Parathyroid adenoma (tissue), 2 donors: ENCODE data around the gene MVB12B.

Source experiments
- H2AFZ ChIP-seq: fragments of 300-600 bp; sonication (generic); one replicate; pipeline ENCODE4 v1.7.0; 2017; ENCODE audit warnings: antibody characterized with exemption, mild to moderate bottlenecking
- H3K27ac ChIP-seq: fragments of 300-600 bp; sonication (generic); one replicate; pipeline ENCODE4 v1.7.0; 2017
- H3K27me3 ChIP-seq: fragments of 300-600 bp; sonication (generic); one replicate; pipeline ENCODE4 v1.7.0; 2017; ENCODE audit warnings: low read length; ENCODE audit not compliant: control insufficient read depth, insufficient read depth
- H3K36me3 ChIP-seq: fragments of 300-600 bp; sonication (generic); one replicate; pipeline ENCODE4 v1.7.0; 2017; ENCODE audit warnings: low read length; ENCODE audit not compliant: control insufficient read depth, insufficient read depth
- H3K4me1 ChIP-seq: fragments of 300-600 bp; sonication (generic); one replicate; pipeline ENCODE4 v1.7.0; 2017; ENCODE audit warnings: control low read depth
- H3K4me2 ChIP-seq: fragments of 300-600 bp; sonication (generic); one replicate; pipeline ENCODE4 v1.7.0; 2017; ENCODE audit warnings: low read length
- H3K4me3 ChIP-seq: fragments of 300-600 bp; sonication (generic); one replicate; pipeline ENCODE4 v1.7.0; 2017; ENCODE audit warnings: low read depth, low read length
- H3K79me2 ChIP-seq: fragments of 300-600 bp; sonication (generic); one replicate; pipeline ENCODE4 v1.7.0; 2017; ENCODE audit warnings: control low read depth
- H3K9ac ChIP-seq: fragments of 300-600 bp; sonication (generic); one replicate; pipeline ENCODE4 v1.7.0; 2017; ENCODE audit warnings: mild to moderate bottlenecking
- H3K9me3 ChIP-seq: fragments of 300-600 bp; sonication (generic); one replicate; pipeline ENCODE4 v1.7.0; 2017; ENCODE audit warnings: low read length; ENCODE audit not compliant: control insufficient read depth
- TF ChIP-seq, protein P1 (sequence below): fragments of 300-600 bp; sonication (generic); IDR thresholded peaks from one replicate; pipeline ENCODE4 v1.7.0; 2017; ENCODE audit warnings: antibody characterized with exemption, mild to moderate bottlenecking
- donor health status: primary hyperparathyroidism.

The MVB12B gene

DNA sequence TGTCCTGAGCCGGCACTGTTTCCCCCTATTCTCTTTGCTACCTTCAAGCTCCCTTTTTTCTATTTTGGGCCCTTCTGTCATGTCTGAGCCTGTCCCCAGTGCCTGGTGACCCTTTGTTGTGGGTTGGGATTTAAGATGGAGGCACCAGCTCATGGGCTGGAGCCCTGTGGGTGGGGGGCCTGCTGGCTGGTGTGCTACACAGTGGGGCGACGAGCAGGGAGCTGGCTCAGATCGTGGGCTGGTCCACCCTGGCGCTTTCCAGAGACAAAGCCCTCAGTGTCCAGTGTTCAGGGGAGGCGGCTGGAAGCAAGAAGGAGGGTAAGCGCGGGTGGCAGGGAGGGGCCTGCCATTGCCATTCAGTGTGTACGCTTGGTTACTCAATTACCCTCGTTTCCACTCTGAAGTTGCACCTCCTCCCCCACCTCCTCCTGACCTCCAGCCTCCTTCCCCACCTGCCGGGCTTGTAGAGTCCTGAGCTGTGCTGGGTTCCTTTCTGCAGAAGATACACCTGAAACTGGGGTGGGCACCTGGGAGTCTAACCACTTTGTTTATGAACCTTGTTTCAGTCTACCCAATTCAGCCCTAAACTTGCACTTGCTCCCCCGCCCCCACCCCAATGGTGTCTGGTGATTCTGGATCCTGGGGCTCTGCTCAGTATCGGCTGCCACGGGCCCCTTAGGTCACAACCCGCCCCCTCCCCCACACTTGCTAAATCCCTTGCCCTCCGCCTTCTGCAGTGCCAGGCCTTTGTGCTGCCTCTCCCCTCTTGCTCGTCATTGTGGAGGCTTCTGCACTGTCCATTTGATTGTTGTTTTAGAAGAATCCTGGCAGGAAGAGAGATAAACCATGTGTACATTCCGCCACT, 49.9 kb downstream of the MVB12B start:
- Histone ChIP-seq H3K27me3 (no peaks in the 10 kb centered on the region), H3K9me3 (no peaks in the 10 kb centered on the region), H3K4me3 (no peak overlapping the region), H3K36me3 (no peaks in the 10 kb centered on the region), H3K79me2 (no peaks in the 10 kb centered on the region), H3K4me2 (no peak overlapping the region), H3K27ac (no peak overlapping the region), H2AFZ (no peak overlapping the region), H3K4me1 (no peaks in the 10 kb centered on the region), H3K9ac (no peak overlapping the region)
- TF ChIP-seq, protein P1, sequence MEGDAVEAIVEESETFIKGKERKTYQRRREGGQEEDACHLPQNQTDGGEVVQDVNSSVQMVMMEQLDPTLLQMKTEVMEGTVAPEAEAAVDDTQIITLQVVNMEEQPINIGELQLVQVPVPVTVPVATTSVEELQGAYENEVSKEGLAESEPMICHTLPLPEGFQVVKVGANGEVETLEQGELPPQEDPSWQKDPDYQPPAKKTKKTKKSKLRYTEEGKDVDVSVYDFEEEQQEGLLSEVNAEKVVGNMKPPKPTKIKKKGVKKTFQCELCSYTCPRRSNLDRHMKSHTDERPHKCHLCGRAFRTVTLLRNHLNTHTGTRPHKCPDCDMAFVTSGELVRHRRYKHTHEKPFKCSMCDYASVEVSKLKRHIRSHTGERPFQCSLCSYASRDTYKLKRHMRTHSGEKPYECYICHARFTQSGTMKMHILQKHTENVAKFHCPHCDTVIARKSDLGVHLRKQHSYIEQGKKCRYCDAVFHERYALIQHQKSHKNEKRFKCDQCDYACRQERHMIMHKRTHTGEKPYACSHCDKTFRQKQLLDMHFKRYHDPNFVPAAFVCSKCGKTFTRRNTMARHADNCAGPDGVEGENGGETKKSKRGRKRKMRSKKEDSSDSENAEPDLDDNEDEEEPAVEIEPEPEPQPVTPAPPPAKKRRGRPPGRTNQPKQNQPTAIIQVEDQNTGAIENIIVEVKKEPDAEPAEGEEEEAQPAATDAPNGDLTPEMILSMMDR, result no peak

DNA sequence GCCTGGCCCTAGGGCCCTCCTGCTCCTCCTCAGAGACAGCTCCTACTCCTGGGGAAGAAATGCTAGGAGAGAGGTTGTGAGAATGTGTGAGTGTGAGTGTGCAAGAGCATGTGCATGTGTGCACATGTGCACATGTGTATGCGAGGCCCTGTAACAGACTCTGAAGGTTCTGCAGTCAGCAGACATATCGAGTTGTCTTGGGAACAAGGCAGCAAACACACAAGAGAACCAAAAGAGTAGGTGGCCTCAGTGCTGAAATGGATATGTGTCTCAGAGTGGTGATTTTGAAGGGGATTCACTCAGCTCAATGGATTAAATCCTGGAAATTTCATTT, 50.5 kb downstream of the MVB12B start:
- TF ChIP-seq, protein P1, result no peak
- Histone ChIP-seq H3K27ac (no peak overlapping the region), H3K9ac (no peak overlapping the region), H3K79me2 (no peaks in the 10 kb centered on the region), H3K4me3 (no peak overlapping the region), H2AFZ (no peak overlapping the region), H3K27me3 (no peaks in the 10 kb centered on the region), H3K9me3 (no peaks in the 10 kb centered on the region), H3K36me3 (no peaks in the 10 kb centered on the region), H3K4me2 (no peak overlapping the region), H3K4me1 (no peaks in the 10 kb centered on the region)

DNA sequence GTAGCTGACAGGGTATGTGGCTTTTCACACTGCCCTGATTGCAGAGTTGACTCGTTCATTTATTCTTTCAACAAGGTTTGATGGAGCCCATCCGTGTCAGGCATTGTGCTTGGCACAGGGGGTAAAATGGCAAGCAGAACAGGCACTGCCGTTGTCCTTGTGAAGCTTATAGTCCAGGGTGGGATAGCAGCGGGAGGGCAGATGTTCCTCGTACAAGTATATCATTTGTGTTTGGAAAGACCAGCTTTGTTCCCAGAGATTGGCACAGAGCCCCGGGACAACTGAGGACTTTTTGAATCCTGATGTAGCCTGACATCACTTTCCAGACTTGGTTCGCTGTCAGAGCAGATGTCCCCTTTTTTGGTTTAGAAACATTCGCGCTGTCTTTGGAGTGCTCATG, 50.9 kb downstream of the MVB12B start:
- Histone ChIP-seq H3K9ac (no peak overlapping the region), H3K27me3 (no peaks in the 10 kb centered on the region), H3K9me3 (no peaks in the 10 kb centered on the region), H3K4me3 (no peak overlapping the region), H3K79me2 (no peaks in the 10 kb centered on the region), H3K4me2 (no peak overlapping the region), H2AFZ (no peak overlapping the region), H3K4me1 (no peaks in the 10 kb centered on the region), H3K36me3 (no peaks in the 10 kb centered on the region), H3K27ac (no peak overlapping the region)
- TF ChIP-seq, protein P1, result no peak

DNA sequence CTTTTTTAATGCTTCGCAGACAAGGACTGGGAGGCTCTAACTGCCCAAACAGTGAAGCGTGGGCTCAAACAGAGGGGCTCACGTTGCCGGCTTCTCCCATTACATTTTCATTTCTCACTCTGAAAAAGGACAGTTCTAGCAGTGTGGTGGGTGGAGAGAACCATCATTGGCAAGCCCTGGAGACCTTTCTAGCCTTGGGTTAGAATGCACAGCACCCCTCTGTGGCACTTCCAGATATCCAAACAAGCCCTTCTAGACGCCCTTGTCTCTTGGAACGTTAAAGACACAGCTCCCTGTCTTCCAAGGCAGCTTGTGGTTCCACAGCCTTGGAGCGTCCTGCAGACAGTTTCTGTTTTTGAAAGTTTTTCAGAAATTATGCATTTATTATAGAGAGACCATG, 52.1 kb downstream of the MVB12B start:
- Histone ChIP-seq H2AFZ (no peak overlapping the region), H3K9ac (no peak overlapping the region), H3K36me3 (no peaks in the 10 kb centered on the region), H3K4me3 (no peak overlapping the region), H3K79me2 (no peaks in the 10 kb centered on the region), H3K9me3 (no peaks in the 10 kb centered on the region), H3K4me2 (no peak overlapping the region), H3K27me3 (no peaks in the 10 kb centered on the region), H3K4me1 (no peaks in the 10 kb centered on the region), H3K27ac (no peak overlapping the region)
- TF ChIP-seq, protein P1, result no peak
